Thyroid gland (tissue), 4 donors: ENCODE data around the gene B4GAT1. TPM values are rescaled to one million over a fixed set of nuclear protein-coding genes. Genes with fewer than 3 reads are reported as not detected.

ENCODE experiments used
- DNase-seq, 2 donors: peaks; one replicate each; pipeline ENCODE4 v3.0.0-alpha.2; 2019
- H3K27ac ChIP-seq, 3 donors: fragments of 200-600 bp; sonication (generic); 1 replicate in 2 of 3; 2 replicates in 1 of 3; pipeline ENCODE4 v1.5.1; 2016 to 2019; ENCODE audit warnings: mild to moderate bottlenecking in 1 of 3, moderate library complexity in 1 of 3
- H3K27me3 ChIP-seq: fragments of 200-600 bp; sonication (generic); one replicate; pipeline ENCODE4 v1.5.1; 2019
- H3K36me3 ChIP-seq, 2 donors: fragments of 200-600 bp; sonication (generic); one replicate each; pipeline ENCODE4 v1.5.1; 2016 to 2019
- H3K4me1 ChIP-seq, 2 donors: fragments of 200-600 bp; sonication (generic); one replicate each; pipeline ENCODE4 v1.5.1; 2017 to 2019
- H3K4me3 ChIP-seq, 3 donors: fragments of 200-600 bp; sonication (generic); replicated peaks in 1 of 3; 1 replicate in 2 of 3; 2 replicates in 1 of 3; pipeline ENCODE4 v1.5.1; 2016; ENCODE audit warnings: mild to moderate bottlenecking in 1 of 3
- H3K9me3 ChIP-seq: fragments of 200-600 bp; sonication (generic); one replicate; pipeline ENCODE4 v1.5.1; 2017
- POLR2A ChIP-seq, 2 donors: fragments of 450-650 bp; IDR thresholded peaks; one replicate each; pipeline ENCODE4 v1.6.1; 2017; ENCODE audit warnings: antibody characterized with exemption in 2 of 2, mild to moderate bottlenecking in 2 of 2, moderate library complexity in 1 of 2
- WGBS, 2 donors: methylation state at CpG; one replicate each; pipeline ENCODE4 v1.1.5; 2017; 5-methylcytosine and 5-hydroxymethylcytosine counted together
- intact Hi-C: fragments of 100-400 bp; cut with DNase I; formaldehyde crosslinking; loops from one replicate; pipeline ENCODE4 v1.15.1; 2023
- total RNA-seq, 4 donors: library from RNA; depleted of rRNA; stranded (reverse); fragments of >200 nt; gene quantifications; one replicate each; pipeline ENCODE4 v1.2.3, GENCODE V29; 2016
- TF ChIP-seq, protein P1 (sequence below), 6 experiments: fragments of 200-600 bp in 3 of 6; fragments of 450-650 bp in 3 of 6; sonication (generic) in 3 of 6; IDR thresholded peaks; one replicate each; pipeline ENCODE4 v1.5.1; 2016 to 2019; ENCODE audit warnings: antibody characterized with exemption in 6 of 6, mild to moderate bottlenecking in 2 of 6, inconsistent platforms in 1 of 6, moderate library complexity in 1 of 6

B4GAT1 gene
- total RNA-seq, 4 donors from 2014 or later, result 41.1 to 67.2 (median 49.5) TPM

DNA sequence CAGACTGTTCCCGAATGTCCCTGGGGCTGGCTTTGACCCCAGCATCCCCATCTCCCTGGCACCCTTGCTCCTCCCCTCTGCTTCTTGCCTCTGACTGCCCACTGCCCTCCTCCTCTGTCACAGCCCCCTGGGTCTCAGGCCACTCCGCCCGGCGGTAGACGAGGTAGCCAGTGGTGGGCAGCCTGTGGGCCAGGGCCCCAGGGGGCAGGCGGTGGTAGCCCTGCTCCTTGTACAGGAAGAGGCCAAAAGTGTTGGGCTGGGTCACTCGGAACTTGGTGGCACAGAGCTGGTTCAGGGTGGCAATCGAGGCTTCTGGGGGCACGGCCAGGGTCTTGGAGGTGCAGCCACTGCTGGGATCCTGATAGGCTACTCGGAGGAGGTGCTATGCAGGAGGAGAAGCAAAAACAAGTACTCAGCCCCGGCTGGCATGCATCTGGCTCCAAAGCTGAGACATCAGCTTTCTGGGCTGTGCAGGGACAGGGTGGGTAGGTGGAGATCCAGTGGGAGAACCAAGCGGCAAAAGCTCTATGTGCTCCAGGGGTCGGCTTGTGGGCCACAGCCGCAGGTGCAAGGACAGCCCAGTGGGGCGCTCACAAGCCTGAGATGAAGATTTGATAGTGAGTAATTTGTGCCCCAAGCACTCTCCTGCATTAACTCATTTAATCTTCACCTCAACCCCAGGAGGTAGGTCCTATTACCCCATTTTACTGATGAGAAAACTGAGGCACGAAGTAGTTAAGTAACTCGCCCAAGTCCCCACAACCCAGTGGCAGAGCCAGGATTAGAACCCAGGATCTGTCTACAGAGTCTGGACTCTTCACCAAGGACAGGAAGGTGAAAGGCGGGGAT is 14.8 kb downstream of the B4GAT1 start:
- no peak for DNase-seq
- TF ChIP-seq POLR2A (IDR thresholded peaks at IDR 0.05), result no peak
- TF ChIP-seq, protein P1, sequence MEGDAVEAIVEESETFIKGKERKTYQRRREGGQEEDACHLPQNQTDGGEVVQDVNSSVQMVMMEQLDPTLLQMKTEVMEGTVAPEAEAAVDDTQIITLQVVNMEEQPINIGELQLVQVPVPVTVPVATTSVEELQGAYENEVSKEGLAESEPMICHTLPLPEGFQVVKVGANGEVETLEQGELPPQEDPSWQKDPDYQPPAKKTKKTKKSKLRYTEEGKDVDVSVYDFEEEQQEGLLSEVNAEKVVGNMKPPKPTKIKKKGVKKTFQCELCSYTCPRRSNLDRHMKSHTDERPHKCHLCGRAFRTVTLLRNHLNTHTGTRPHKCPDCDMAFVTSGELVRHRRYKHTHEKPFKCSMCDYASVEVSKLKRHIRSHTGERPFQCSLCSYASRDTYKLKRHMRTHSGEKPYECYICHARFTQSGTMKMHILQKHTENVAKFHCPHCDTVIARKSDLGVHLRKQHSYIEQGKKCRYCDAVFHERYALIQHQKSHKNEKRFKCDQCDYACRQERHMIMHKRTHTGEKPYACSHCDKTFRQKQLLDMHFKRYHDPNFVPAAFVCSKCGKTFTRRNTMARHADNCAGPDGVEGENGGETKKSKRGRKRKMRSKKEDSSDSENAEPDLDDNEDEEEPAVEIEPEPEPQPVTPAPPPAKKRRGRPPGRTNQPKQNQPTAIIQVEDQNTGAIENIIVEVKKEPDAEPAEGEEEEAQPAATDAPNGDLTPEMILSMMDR (IDR thresholded peaks at IDR 0.05), result no peak
- Histone ChIP-seq H3K4me3 (no peak overlapping the region), H3K4me1 (peaks cover 7 to 36% of the 10 kb centered on the region in 2 donors), H3K36me3 (peaks cover 0 to 3% of the 10 kb centered on the region in 2 donors), H3K9me3 (no peaks in the 10 kb centered on the region), H3K27ac (no peak overlapping the region), H3K27me3 (no peaks in the 10 kb centered on the region)
- intact Hi-C loops, result no loop called here
- WGBS, 2 donors, result 81 to 85% methylated on average over 12 to 18 of the region's 18 CpGs

DNA sequence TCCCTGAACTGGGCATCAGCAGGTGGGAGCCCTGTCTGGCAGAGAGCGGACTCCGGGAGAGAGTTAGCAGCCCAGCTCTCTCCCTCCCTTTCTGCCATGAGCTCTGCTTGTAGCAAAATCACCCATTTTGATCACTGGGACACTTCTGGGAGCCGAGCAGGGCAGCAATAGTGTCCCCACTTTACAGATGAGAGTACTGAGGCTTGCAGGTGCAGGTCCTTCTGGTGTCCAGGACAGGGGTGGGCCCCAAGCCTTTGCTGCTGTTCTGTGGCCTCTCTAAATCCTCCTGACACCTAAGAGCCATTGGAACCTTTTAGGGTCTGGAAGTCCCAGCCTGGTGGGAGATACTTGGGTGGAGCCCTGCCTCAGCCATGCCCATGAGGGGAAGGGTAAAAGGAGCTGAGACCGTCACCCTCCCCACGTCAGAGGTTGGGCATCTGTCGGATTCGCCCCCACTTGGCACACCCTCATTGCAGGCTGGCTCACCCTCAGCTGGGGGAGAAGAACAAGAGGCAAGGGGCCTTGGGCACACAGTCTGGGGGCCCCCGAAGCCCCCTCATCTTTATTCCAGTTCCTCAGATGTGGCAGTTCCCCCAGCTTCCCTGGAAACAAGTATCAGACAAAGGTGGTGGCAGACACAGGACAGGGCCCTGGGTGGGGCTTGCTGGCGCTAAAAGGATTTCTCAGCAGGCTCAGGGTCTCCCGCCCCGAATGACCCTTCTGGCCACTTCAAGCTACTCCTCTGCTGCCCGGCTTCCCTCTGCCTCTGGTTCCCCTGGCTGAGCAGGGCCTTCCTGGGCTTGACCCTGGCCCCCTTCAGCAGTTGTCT is 15.7 kb downstream of the B4GAT1 start:
- intact Hi-C loops, result no loop called here
- DNase-seq, result no peak
- Histone ChIP-seq H3K36me3 (no peaks in the 10 kb centered on the region), H3K4me1 (peaks cover 7 to 40% of the 10 kb centered on the region in 2 donors), H3K27me3 (no peaks in the 10 kb centered on the region), H3K27ac (no peak overlapping the region), H3K9me3 (no peaks in the 10 kb centered on the region), H3K4me3 (no peak overlapping the region)
- no peak for TF ChIP-seq POLR2A (IDR thresholded peaks at IDR 0.05)
- TF ChIP-seq, protein P1 (IDR thresholded peaks at IDR 0.05), result no peak
- WGBS, 2 donors, result 78 to 79% methylated on average over 11 to 12 of the region's 12 CpGs

DNA sequence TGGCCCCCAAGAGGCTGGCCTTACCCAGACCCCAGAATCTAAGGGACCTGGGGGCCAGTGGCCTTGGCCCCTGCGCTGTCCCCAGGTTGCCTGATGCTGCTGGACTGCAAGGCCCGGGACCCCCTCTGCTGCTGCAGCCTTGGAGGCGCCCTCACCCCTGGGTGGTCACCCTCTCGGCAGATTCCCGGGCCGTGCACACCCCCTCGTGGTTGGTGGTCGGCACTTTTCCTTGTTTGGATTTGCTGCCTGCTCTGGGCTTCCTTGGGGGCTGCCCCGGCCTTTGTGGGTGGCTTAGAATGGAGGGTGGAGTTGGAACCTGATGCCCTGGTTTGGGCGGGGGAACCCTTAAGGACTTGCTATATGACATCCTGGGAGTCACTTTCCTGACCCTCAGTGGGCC is 16.5 kb downstream of the B4GAT1 start:
- DNase-seq, result no peak
- H3K9me3 ChIP-seq, result no peaks in the 10 kb centered on the region
- no peaks in the 10 kb centered on the region for H3K27me3 ChIP-seq
- TF ChIP-seq POLR2A (IDR thresholded peaks at IDR 0.05), result no peak
- TF ChIP-seq, protein P1 (IDR thresholded peaks at IDR 0.05), result no peak
- intact Hi-C loops, result no loop called here
- H3K4me3 ChIP-seq, result no peak overlapping the region
- peaks cover 0 to 39% of the 10 kb centered on the region in 2 donors for H3K4me1 ChIP-seq
- WGBS, 2 donors, result 43 to 64% methylated on average over 7 of the region's 10 CpGs
- no peak overlapping the region for H3K27ac ChIP-seq
- H3K36me3 ChIP-seq, result no peaks in the 10 kb centered on the region

DNA sequence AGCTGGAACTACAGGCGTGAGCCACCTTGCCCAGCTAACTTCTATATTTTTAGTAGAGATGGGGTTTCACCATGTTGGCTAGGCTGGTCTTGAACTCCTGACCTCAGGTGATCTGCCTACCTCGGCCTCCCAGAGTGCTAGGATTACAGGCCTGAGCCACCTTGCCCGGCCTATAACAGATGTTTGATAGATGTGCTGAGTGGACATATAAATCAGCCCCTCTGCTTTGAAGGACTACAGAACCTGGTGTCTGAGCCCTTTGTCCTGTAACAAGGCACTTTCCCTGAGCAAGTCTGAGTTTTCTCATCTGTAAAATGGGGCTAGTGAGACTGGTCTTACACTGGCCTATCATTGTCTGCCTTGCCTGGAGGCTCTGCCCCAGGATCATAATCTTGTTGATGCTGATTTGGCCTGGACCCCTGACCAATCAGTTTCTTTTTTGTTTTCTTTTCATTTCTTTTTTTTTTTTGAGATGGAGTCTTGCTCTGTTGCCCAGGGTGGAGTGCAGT is 18.2 kb downstream of the B4GAT1 start:
- Histone ChIP-seq H3K4me1 (peaks cover 0 to 28% of the 10 kb centered on the region in 2 donors), H3K9me3 (no peaks in the 10 kb centered on the region), H3K36me3 (no peaks in the 10 kb centered on the region), H3K27me3 (no peaks in the 10 kb centered on the region), H3K4me3 (no peak overlapping the region), H3K27ac (no peak overlapping the region)
- DNase-seq, result no peak
- no peak for TF ChIP-seq POLR2A (IDR thresholded peaks at IDR 0.05)
- TF ChIP-seq, protein P1 (IDR thresholded peaks at IDR 0.05), result no peak
- 84% methylated on average over 3 of the region's 3 CpGs for WGBS, 2 donors
- intact Hi-C loops, result no loop called here
